ENCODE data around the gene PACRG.

Gene PACRG

DNA sequence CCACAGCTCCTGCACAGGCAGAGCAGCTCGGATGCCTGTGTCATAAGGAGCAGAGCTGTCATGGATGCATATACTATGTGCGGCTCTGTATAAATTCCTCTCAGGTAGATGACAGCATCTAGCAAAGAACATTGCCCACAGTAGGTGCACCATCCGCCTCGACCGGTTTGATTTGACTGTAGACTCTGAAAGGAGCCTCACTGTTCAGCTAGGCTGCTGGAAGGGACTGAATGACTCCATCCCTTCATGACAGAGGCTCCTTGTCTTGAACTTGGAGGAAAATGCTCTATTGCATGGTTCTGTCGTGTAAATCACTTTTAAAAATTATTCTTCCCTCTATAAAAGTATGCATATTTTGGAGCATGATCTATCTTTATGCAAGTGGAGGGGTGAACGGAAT lies 557.9 kb downstream of the PACRG start:
- no peak for DNase-seq (ENCODE audit: low read depth in 2 of 2)

DNA sequence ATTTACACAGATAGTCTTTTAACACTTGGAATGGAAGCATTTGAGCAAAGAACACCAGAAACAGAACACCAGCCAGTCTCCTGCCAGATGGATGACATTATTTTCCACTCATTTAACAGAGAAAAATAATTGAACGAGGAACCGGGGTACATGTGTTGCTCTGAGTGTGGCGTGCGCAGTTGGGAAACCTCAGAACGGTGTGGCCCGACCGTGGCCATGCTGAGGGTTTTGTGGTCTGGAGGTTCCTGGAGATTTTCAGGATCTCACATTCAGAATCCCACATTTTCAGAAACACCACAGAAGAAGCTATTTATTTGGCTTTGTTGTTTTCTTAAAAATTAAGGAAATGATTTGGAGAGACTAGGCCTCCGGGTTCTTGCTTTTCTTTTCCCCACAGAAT lies 559.9 kb downstream of the PACRG start:
- DNase-seq (ENCODE audit: low read depth in 2 of 2): no peak

DNA sequence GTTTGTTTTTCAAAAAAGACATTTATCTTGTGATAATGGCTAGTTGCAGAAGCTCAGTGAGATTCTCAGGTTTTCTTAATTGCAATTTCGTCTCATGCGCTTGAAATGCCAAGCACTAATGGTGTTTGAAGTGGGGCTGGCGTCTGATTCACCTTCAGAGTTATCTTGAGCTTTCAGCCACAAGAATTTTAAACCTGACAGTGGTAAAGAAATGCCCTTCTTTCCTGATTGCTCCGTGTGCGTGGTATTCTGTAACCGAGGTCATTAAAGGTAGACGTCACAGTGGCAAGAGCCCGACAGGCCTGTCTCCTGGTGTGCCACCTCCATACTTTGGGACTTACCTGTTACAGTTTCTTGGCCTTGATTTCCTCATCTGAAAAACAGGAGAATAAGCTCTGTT lies 560.3 kb downstream of the PACRG start:
- DNase-seq (ENCODE audit: low read depth in 2 of 2): no peak

DNA sequence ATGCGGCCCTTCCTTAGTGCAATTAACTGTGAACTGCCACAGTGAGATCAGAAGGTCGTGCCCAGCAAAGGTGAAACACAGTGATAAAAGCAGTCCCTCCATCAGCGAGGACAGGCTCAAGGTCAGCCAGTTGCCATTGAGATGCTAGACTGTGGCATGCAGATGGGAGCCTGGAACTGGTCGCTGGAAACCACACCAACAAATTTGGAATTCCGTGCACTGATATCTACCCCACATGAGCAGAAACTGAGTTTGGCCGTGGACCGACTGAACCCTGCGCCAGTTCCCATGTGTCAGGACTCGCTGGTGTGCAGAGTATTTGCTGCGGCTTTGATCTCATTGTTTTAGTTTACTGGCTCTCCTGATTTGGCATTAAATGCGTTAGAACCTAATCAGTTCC lies 561.1 kb downstream of the PACRG start:
- no peak for DNase-seq (ENCODE audit: low read depth in 2 of 2)

DNA sequence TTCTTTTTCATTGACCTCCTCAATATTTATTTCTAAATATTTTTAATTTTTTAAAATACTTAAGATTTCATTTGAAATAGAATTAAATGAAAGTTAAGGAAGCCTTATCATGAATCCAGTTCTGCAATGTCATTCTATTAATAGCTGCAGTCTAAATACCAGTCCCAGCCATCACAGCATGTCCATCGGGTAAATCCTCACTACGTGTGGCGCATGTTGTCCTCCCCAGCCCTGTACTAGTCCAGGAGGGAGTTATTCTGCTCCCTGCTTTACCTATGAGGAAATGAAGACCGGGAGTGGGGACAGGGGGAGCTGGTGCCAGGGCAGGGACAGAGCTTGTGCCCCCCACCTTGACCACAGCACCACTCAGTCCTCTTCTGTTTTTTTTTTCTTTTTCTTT lies 561.7 kb downstream of the PACRG start:
- DNase-seq (ENCODE audit: low read depth in 2 of 2): no peak

DNA sequence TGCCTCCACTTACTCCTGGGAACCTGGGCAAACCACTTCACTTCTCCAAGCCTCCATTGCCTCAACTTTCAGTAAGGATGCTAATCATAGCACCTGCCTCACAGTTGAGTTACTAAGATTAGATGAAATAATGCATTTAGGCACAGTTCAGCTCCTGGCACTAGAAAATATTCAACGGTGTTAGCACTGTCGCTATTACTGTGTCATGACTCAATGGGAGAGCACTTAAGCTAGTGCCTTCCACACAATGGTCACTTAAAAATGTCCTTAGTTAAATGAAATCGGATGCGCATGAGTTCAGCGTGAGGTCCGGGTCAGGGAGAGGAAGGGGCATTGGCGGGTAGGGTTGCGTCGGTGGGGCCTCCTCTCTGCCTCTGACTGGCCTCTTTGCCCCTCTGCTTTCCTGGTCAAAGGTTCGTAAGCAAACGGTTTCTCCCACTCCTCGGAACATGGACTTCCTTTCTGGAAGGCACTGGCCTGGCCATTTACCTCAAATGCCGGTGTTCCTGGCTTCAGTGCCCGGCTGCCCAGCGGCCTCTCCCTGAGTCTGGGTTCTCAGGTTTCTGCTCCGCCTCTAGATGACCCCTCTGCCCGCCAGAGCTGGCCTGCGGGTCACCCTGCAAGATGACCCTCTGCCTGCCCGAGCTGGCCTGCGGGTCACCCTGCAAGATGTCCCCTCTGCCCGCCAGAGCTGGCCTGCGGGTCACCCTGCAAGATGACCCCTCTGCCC lies 562.9 kb downstream of the PACRG start:
- DNase-seq (ENCODE audit: low read depth in 2 of 2): no peak

DNA sequence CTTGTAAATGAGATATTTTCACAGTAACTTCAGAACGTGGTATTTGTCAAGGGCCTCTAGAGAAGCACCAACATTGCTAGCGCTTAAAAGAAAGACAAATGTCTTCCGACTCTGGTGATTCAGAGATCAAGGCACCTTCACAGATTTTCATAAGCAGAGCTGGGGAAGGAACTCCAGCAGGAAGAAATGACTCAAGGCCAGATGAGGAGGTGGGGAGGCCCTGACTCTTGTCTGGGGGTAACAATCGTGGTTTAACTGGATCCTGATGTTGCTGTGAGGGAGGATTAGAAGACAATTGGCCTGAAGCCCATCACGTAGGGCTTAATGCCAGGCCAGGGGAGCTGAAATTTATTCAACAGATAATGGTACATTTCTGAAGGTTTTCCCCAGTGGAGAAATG lies 563.8 kb downstream of the PACRG start:
- DNase-seq (ENCODE audit: low read depth in 2 of 2): no peak

DNA sequence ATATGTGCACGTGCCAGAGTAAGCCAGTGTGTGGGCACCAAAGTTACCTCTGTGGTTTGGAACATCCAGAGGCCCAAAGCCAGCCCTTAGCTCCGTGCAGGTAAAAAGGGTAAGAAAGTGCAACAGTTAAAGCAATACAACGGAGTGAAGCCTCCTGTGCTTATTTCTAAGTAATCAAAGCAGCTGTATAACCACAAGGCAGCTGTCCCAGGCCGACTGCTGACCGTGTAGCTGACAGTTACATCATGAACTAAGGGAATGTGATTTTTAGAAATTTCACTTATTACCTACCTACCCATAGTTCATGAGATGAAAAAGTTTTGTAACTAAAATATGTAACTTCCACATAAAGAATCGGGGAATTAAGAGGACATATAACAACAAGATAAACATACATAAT lies 565.5 kb downstream of the PACRG start:
- DNase-seq (ENCODE audit: low read depth in 2 of 2): no peak

DNA sequence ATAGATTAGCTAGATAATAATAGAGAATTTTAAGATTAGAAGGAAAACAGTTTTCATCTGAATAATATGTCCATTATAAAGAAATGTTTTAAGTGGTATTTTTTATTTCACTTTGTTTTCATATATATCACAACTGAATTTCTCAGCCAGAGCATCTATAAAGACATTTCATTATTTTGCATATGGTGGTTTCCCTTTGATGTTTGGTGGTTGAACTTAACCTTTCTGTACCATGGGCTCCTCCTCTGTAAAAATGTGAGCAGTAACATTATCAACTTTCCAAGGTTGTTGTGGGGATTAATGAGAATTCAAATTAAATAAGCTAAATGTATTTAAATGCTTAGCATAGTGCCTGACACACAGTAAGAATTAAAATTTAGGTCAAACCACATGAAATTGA lies 567.0 kb downstream of the PACRG start:
- DNase-seq (ENCODE audit: low read depth in 2 of 2): no peak

DNA sequence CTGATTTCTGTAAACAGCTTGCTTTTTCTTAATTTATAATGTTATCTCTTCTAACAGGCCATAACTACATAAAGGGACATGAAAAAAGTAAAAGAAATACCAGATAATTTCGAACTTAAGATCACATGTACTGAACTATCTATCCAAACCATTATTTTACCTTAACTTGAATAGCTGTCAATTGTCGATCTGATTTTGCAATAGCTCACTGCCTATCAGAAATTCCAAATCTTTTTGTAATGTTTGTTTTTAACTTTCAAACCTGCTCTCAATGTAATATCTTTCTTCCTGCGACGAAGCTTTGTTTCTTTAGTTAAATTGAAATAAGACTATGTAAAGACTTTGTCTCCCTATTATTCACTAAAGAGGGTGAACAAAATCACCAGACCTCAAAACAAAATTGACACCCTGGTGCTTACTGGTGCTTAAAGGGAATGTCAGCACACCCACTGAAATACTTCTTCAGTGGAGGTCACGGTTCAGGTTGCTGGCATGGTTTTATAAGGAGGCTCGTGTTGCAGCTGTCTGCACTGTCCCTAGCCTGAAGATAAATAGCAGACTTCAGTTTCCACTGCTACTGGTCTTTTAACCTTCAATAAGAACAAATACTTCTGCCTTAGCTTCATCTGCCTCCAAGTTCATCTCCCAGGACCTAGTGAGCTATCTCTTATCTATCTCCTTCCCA lies 569.2 kb downstream of the PACRG start:
- DNase-seq (ENCODE audit: low read depth in 2 of 2): no peak

DNA sequence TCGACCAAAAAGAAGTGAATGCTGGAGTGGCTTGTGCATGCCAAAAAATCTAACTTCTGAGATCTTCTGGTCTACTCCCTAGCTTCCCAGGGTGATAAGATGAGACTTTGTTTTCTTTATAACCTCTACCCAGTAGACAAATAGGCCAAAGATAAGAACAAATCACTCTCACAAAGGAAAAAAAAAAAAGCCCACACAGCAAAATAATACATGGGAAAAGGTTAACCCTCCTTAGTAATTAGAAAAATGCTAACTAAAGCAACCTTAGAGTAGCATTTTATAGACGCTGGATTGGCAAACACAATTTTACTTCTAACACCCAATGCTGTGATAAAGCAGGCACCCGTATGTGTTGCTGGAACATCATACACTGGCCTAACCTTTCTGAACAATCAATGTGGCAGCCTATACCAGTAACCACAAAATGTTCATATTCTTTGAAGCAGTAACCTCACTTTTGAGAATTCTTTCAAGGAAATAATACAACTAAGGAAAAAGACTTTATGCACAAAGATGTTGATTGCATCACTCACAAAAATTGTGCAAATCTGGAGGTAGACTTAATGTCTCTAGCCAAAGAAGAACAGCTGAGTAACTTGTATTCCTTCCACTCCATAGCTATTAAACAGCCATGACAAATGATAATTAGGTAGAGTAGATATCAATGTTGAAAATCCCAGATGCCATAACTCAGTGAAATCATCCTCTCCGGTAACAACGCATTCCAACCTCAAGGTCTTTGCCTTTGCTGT lies 570.5 kb downstream of the PACRG start:
- DNase-seq (ENCODE audit: low read depth in 2 of 2): no peak

DNA sequence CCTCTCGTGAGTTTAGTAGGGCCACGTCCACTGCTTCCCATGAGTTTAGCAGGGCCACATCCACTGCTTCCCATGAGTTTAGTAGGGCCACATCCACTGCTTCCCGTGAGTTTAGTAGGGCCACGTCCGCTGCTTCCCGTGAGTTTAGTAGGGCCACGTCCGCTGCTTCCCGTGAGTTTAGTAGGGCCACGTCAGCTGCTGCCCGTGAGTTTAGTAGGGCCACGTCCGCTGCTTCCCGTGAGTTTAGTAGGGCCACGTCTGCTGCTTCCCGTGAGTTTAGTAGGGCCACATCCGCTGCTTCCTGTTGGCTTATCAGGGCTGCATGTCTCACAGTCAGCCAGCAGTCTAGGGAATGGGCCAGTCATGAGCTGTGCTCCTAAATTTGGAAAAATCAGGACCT lies 573.1 kb downstream of the PACRG start:
- DNase-seq (ENCODE audit: low read depth in 2 of 2): no peak

DNA sequence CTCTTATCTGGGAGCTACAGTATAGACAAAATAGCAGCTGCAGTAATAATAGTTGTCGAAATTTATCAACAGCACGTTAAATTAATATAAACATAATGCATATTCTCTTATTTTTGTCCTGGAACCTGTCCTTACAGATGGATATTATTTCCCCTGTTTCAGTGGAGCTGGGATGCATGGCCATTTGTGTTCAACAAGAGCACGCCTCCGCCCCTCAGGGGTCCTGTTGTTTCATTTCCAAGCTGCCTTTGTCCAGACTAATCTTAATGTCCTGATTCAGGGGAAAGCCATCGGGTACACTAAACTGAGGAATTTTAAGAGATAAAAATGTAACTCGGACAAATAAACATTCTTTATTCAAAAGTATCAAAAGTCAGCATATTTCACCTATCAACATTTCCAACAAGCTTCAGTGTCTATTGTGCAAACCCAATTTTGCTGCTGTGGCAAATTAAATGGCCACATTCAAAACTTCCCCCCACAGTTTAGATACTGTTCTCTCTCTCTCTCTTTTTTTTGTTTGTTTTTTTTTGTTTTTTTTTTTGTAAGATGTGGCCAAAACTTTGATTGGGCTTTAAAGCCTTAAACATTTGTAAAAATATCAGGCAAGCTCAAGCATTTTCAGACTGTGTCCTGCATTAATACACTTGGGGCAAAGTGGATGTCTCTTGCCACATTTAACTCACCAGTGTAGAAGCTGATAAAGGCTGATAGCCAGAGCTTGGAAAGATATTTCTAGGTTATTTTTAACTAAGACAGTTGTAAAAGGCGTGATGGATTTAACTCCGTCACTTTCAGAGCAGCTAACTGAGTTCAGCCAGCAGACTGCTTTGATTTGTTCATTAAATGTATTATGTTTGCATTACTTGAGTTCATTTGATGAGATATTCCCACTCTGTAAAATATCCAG lies 574.2 kb downstream of the PACRG start:
- no peak for DNase-seq (ENCODE audit: low read depth in 2 of 2)

DNA sequence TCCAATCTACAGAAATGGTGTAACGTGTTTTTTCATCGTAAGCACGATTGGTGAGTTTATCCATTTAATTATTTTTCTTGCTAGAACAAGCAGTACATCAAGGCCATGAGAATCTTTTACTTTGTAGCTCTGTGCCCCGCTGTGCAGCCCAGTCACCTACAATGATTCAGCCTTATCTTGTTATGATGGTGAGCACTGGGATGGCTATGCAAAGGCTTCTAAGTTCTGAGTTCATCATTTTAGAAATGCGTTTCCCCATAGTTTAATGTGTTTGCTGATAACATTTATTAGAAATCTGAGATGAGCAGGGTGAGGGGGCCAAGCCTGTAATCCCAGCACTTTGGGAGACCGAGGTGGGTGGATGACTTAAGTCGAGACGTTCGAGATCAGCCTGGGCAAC lies 575.0 kb downstream of the PACRG start:
- no peak for DNase-seq (ENCODE audit: low read depth in 2 of 2)

DNA sequence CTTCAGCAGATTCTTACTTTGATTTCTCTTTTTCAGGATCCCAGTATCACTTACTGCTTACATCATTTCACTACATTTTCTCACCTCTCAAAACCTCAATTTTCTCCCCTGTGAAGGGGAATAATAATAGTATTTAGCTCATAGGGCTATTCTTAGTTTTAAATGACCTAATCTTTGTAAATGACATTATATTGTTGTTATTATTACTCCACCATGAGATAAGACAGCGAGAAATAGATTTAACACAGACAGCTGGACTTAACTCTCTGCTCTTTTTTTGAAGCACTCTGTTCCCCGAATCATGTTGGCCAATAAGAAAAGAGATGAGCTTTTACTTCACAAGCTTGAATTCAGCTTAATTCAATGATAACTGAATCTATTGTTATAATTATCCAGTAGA lies 578.2 kb downstream of the PACRG start:
- no peak for DNase-seq (ENCODE audit: low read depth in 2 of 2)

DNA sequence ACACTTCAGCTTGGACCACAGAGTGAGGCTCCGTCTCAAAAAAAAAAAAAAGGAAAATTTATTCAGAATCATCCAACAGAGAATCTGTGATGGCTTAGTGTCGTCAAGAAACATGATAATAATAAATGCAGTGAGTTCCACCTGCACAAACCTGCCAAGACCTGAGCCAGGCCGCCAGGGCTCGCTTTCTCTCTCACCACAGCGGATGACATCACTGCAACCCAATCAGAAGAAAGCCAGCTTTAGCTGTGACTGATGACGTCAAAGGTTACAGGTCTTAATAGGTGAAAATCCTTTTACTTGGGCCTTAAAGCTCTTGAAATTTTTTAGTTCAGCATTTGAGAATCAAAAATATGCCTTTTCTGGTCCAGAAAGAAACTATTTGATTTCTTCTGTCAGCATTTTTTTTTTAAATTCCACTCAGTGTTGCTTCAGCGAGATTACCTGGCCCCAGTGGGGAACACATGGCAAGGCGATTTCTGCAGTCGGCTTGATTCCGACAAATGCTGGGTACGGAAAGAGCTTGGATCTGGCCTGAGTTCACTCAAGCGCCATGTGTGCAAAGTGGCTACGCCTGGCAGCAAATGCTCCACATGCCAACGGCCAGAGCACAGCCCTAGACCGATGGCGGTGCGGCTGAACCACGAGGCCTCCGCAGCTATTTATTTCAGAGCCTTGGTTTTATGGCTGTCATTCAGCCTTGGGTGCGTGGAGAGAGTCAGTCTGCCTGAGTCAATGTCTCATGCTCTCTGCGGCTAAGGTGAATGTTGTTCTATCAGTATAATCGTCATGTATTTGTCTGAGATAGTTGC lies 581.1 kb downstream of the PACRG start:
- DNase-seq (ENCODE audit: low read depth in 2 of 2): no peak

DNA sequence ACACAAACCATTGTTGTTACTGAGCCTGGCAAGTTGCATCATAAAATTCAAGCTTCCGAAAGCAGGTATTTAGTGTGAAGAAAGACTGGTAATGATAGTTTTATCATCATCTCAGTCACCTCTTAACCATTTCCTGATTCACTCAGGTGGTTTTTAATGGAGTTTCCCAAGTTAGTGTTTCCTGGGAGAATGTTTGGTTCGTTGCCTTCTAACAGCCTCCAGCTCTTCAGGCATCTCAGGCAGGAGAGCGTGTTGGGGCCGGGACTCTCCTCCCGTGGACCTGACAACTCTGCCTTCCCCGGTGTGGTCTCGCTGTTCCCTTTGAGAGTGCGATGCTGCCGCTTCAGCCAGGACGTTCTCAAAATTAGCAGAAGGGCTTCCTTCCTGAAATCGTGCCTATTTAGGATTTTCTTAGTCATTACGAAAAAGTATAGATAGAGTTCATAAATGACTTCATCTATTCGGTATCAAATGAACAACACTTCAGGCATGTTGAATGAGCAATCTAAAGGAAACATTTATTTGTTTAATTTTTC lies 581.8 kb downstream of the PACRG start:
- no peak for DNase-seq (ENCODE audit: low read depth in 2 of 2)

DNA sequence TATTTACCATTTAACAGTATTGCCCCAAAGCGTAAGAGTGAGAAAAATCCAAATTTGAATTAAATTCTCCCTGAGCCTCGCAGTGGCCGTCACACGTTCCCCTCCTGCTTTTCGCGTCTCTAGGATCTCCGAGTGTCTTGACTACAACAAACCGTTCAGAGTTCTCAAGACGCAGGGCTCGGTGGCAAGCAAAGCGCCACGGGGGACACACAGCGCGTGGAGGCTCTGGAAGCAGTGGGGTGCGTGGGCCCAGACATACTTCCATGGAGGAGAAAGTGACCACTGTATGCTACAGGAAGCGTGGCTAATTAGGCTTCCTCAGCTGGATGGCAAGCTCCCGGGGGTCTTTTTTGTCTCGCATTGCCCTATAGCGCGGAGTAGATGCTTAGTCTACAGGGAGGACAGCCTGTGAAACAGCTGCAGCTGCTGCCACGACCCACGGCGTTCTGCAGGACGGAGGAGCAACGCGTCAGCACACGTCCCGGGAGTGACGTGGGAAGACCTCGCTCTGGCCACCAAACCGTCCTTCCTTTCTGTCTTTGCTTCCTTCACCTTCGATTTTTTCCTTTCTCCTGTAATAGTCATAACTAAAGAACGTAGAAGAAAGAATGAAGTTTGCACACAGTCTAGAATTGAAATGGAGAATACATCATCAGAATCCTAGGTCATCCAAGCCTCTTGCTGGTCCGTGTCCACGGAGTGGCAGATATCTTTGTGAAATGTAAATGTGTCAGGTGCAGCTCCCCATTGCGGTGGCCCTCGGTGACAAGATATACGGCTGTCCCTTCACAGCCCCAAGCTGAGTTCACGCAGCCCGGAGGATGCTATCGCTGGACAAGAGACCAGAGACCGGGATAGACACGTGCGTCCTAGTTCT lies 582.6 kb downstream of the PACRG start:
- DNase-seq (ENCODE audit: low read depth in 2 of 2): no peak

DNA sequence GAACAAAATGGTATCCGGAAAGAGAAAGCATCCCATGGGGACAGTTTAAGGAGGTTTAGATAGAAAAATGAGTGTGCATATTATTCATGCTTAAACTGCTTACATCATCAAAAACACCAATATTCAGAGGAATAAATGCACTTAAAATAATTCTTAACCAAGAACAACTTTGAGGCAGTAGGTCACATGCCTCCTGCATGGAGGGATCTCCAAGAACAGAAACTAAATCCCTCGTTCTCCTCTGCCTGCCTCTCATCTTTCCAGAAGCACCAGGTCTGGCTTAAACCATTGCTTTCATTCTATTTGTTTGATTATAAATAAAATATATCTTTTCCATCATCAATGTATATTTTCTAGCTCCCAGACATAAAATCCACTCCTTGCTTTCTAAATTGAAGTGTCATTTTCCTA lies 583.2 kb downstream of the PACRG start:
- DNase-seq (ENCODE audit: low read depth in 2 of 2): no peak

DNA sequence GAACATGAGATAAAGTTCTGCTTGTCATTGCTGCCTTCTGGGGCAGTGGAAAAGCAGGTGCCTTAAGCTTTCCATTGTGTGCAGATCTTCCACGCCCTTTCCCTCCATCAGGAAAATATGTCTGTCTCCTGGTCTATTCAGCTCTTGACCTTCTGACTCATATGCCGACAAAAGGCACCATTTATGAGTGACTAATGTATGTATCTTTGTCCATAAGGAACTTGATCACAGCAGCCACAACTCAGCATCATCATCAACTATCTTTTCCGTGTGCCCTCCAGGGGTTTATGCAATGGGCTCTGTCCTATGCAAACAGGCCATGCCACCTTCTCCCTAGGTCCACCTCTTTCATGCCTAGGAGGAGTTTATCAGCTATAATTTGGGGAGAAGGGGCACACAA lies 584.1 kb downstream of the PACRG start:
- DNase-seq (ENCODE audit: low read depth in 2 of 2): no peak

Data from stimulated activated CD8-positive, alpha-beta memory T cell treated with anti-CD3 and anti-CD28 coated beads, Interleukin-15, amount 100 ng/mL, for 4 hours (primary cell).